ENCODE results near the gene IL16. TPM values are rescaled to one million over a fixed set of nuclear protein-coding genes. Genes with fewer than 3 reads are reported as not detected.

Gene IL16
- total RNA-seq, 1 experiment from 2014 or later = not detected

DNA sequence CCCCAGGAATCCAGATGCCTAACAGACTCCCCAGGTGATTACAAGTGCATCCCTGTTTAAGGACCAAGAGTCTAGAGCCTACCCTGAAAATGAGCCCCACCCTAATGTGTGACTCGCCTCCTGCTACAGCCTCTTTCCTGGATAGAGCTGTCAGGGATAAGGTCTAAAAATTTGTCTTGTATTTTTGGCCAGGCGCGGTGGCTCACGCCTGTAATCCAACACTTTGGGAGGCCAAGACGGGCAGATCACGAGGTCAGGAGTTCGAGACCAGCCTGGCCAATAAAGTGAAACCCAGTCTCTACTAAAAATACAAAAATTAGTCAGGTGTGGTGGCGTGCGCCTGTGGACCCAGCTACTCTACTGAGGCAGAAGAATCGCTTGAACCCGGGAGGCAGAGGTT lies 166.1 kb downstream of the IL16 start:
- no peak for DNase-seq
- Mint-ChIP-seq H3K27ac (ENCODE audit: unreplicated experiment) (no peak overlapping the region), H3K27me3 (ENCODE audit: unreplicated experiment) (no peaks in the 10 kb centered on the region), H3K4me3 (ENCODE audit: low read depth, unreplicated experiment) (no peak overlapping the region), H3K36me3 (ENCODE audit: insufficient read depth, unreplicated experiment) (no peaks in the 10 kb centered on the region), H3K4me1 (ENCODE audit: low read depth, unreplicated experiment) (no peaks in the 10 kb centered on the region), H3K9me3 (ENCODE audit: low read depth, unreplicated experiment) (no peaks in the 10 kb centered on the region)
- TF ChIP-seq, protein P1, sequence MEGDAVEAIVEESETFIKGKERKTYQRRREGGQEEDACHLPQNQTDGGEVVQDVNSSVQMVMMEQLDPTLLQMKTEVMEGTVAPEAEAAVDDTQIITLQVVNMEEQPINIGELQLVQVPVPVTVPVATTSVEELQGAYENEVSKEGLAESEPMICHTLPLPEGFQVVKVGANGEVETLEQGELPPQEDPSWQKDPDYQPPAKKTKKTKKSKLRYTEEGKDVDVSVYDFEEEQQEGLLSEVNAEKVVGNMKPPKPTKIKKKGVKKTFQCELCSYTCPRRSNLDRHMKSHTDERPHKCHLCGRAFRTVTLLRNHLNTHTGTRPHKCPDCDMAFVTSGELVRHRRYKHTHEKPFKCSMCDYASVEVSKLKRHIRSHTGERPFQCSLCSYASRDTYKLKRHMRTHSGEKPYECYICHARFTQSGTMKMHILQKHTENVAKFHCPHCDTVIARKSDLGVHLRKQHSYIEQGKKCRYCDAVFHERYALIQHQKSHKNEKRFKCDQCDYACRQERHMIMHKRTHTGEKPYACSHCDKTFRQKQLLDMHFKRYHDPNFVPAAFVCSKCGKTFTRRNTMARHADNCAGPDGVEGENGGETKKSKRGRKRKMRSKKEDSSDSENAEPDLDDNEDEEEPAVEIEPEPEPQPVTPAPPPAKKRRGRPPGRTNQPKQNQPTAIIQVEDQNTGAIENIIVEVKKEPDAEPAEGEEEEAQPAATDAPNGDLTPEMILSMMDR (IDR thresholded peaks at IDR 0.05; ENCODE audit: unreplicated experiment) = no peak
- BruUV-seq (replicated peaks) = no TSS peak
- intact Hi-C loops (cut with micrococcal nuclease; ENCODE audit: unreplicated experiment) = no loop called here
- CTCF ChIA-PET = no interaction called here

DNA sequence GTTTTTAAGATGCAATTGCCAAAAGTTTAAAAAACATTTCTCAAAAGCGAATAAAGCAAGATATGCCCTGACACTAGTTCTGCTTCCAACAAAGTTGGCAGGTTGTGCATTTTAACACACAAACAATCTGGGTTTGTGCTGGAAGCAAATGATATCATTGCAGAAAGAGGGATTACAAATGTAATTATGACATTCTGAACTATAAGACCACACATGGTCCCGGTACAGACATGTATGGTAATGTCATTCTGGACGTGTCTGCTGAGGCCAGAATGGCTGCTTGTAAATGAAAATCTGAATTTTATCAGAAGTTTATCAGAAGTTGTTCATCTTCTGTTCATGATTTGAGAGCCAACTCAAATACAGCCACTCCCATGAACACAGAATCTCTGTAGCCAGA lies 166.6 kb downstream of the IL16 start:
- intact Hi-C loops (cut with micrococcal nuclease; ENCODE audit: unreplicated experiment) = no loop called here
- TF ChIP-seq, protein P1 (IDR thresholded peaks at IDR 0.05; ENCODE audit: unreplicated experiment) = no peak
- Mint-ChIP-seq H3K4me1 (ENCODE audit: low read depth, unreplicated experiment) (no peaks in the 10 kb centered on the region), H3K27me3 (ENCODE audit: unreplicated experiment) (no peaks in the 10 kb centered on the region), H3K36me3 (ENCODE audit: insufficient read depth, unreplicated experiment) (no peaks in the 10 kb centered on the region), H3K4me3 (ENCODE audit: low read depth, unreplicated experiment) (no peak overlapping the region), H3K27ac (ENCODE audit: unreplicated experiment) (no peak overlapping the region), H3K9me3 (ENCODE audit: low read depth, unreplicated experiment) (no peaks in the 10 kb centered on the region)
- CTCF ChIA-PET = no interaction called here
- no peak for DNase-seq
- no TSS peak for BruUV-seq (replicated peaks)

Other genes starting within 250 kb of the IL16 start
- gene MESD, start 207.1 kb upstream of the IL16 start, total RNA-seq (2022) = 47.3 and 49.9 TPM in 2 replicates
- 31.8 and 33.4 TPM in 2 replicates for gene TLNRD1, start 196.0 kb upstream of the IL16 start, total RNA-seq (2022)
- not detected in 2 replicates for gene CFAP161, start 62.6 kb upstream of the IL16 start, total RNA-seq (2022)
- 1.4 and 1.9 TPM in 2 replicates for gene STARD5, start 127.3 kb downstream of the IL16 start, total RNA-seq (2022)
- gene TMC3, start 177.3 kb downstream of the IL16 start, total RNA-seq (2022) = not detected in 2 replicates